ENCODE measurements around the gene MEX3C. TPM values are rescaled to one million over a fixed set of nuclear protein-coding genes. Genes with fewer than 3 reads are reported as not detected.

Gene MEX3C
- total RNA-seq, 6 experiments from 2014 or later: 31.2 to 39.3 (median 35.6) TPM

DNA sequence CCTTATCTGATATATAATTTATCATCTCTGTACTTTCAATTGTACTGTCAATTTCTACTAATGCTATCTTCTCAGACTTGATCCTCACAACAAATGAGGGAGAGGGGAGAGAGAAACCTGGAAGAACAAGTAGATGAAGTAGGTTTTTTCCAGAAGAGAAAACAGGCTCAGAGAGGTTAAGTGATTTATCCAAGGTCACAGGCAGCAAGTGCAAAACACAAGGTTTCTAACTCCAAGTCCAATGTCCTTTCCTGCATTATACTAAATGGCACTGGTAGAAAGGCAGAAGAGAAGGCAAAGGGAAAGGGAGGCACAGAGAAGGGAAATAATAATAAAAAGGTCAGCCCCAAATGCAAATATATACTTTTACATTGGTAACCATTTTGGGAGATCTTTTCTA lies 7.5 kb downstream of the MEX3C start:
- H3K4me1 Mint-ChIP-seq (ENCODE audit: low read depth): peaks cover 51% of the 10 kb centered on the region
- H3K27ac Mint-ChIP-seq: no peak overlapping the region
- no peaks in the 10 kb centered on the region; the same call in 1 of the 2 replicates for H3K27me3 Mint-ChIP-seq (ENCODE audit: insufficient read depth)
- no peaks in the 10 kb centered on the region for H3K9me3 Mint-ChIP-seq
- no peak for DNase-seq
- no peak overlapping the region for H3K4me3 Mint-ChIP-seq
- H3K36me3 Mint-ChIP-seq (ENCODE audit: low read depth): no peaks in the 10 kb centered on the region
- TF ChIP-seq, protein P1, sequence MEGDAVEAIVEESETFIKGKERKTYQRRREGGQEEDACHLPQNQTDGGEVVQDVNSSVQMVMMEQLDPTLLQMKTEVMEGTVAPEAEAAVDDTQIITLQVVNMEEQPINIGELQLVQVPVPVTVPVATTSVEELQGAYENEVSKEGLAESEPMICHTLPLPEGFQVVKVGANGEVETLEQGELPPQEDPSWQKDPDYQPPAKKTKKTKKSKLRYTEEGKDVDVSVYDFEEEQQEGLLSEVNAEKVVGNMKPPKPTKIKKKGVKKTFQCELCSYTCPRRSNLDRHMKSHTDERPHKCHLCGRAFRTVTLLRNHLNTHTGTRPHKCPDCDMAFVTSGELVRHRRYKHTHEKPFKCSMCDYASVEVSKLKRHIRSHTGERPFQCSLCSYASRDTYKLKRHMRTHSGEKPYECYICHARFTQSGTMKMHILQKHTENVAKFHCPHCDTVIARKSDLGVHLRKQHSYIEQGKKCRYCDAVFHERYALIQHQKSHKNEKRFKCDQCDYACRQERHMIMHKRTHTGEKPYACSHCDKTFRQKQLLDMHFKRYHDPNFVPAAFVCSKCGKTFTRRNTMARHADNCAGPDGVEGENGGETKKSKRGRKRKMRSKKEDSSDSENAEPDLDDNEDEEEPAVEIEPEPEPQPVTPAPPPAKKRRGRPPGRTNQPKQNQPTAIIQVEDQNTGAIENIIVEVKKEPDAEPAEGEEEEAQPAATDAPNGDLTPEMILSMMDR (IDR thresholded peaks at IDR 0.05): no peak

DNA sequence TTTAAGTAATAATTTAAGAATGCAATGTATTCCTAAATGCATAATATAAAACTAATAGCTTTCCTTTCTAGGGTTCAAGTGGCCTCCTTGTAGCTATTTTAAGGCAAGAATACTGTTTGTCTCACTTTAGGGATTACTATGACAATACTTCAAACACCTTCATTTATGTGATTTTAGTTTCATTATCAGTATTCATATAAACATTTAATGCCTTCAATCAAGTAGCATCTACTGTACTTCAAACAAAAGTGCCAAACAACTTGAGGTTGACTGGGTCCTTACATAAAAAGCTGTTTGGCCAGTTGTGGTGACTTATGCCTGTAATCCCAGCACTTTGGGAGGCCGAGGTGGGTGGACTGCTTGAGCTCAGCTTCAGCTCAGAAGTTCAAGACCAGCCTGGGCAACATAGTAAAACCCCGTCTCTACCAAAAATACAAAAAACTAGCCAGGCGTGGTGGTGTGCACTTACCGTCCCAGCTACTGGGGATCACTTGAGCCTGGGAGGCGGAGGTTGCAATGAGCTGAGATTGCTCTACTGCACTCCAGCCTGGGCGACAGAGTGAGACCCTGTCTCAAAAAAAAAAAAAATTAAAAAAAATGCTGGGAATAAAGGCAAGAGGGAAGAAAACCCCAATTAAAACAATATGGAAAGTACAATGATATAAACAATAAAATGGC lies 9.3 kb downstream of the MEX3C start:
- Mint-ChIP-seq H3K27ac (no peak overlapping the region), H3K9me3 (no peaks in the 10 kb centered on the region), H3K4me1 (ENCODE audit: low read depth) (peaks cover 40% of the 10 kb centered on the region), H3K36me3 (ENCODE audit: low read depth) (no peaks in the 10 kb centered on the region), H3K27me3 (ENCODE audit: insufficient read depth) (no peaks in the 10 kb centered on the region; the same call in 1 of the 2 replicates), H3K4me3 (no peak overlapping the region)
- TF ChIP-seq, protein P1 (IDR thresholded peaks at IDR 0.05): no peak
- DNase-seq: no peak

DNA sequence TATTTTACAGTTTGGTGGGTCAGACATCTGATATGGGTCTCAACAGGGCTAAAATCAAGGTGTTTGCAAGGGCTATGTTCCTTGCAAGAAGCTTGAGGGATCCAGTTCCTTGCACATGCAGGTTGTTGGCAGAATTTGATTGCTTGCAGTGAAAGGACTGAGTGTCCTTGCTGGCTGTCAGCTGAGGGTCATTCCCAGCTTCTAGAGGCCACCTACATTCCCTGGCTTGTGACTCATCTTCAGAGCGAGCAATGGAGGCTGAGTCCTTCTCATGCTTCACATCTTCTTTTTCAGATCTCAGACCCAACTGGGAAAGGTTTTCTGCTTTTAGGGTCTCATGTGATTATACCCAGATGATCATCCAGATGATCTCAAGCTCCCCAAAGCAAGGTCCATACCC lies 12.4 kb downstream of the MEX3C start:
- H3K4me1 Mint-ChIP-seq (ENCODE audit: low read depth): peaks cover 14% of the 10 kb centered on the region
- no peaks in the 10 kb centered on the region for H3K36me3 Mint-ChIP-seq (ENCODE audit: low read depth)
- H3K27ac Mint-ChIP-seq: 0 out of 2 replicates have a peak overlapping the region, but pooled peaks have one; percentile 27
- TF ChIP-seq, protein P1 (IDR thresholded peaks at IDR 0.05): no peak
- DNase-seq: no peak
- no peak overlapping the region for H3K4me3 Mint-ChIP-seq
- no peaks in the 10 kb centered on the region for H3K9me3 Mint-ChIP-seq
- H3K27me3 Mint-ChIP-seq (ENCODE audit: insufficient read depth): no peaks in the 10 kb centered on the region; the same call in 1 of the 2 replicates

DNA sequence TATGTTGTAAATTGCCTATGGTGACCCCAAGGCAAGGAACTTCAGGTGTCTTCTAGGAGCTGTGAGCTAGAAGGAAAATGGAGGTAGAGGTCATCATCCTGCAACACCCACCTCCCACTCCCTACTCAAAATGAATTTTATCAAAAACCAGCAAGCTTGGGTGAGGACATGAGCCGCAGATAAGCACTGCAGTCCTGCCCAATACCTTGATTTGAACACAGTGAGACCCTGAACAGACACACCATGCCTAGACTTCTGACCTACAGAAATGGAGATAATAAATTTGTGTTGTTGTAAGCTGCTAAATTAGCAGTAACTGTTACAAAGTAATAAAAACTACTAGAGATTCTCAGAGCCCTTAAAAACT lies 13.4 kb downstream of the MEX3C start:
- TF ChIP-seq, protein P1 (IDR thresholded peaks at IDR 0.05): no peak
- DNase-seq: no peak
- Mint-ChIP-seq H3K9me3 (no peaks in the 10 kb centered on the region), H3K4me3 (no peak overlapping the region), H3K36me3 (ENCODE audit: low read depth) (no peaks in the 10 kb centered on the region), H3K27ac (no peak overlapping the region), H3K27me3 (ENCODE audit: insufficient read depth) (no peaks in the 10 kb centered on the region), H3K4me1 (ENCODE audit: low read depth) (peaks cover 14% of the 10 kb centered on the region)

DNA sequence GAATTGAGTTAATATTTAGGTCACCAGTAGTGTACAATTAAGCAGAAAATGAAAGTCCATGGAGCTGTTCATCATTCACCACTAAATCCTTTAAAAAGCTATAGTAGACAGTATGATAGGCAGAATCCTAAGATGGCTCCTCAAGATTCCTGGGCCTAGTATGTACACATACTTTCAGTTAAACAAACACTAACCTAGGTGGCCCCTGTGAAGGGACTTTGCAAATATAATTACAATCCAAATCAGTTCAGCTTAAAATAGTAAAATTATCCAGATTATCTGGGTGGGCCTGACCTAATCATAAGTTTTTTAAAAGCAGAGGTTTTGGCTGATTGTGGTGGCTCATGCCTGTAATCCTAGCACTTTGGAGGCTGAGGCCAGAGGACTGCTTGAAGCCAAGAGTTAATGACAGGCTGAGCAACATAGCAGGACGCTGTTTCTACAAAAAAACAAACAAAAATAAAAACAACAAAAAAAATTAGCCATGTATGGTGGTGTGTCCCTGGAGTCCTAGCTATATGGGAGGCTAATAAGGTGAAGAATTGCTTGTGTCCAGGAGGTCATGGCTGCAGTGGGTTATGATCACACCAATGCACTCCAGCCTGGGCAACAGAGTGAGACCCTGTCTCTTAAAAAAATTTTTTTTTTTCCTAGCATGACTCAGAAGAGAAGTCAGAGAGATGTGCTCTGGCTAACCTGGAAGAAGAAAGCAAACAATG lies 13.9 kb downstream of the MEX3C start:
- Mint-ChIP-seq H3K4me3 (no peak overlapping the region), H3K36me3 (ENCODE audit: low read depth) (no peaks in the 10 kb centered on the region), H3K27me3 (ENCODE audit: insufficient read depth) (no peaks in the 10 kb centered on the region), H3K27ac (no peak overlapping the region), H3K4me1 (ENCODE audit: low read depth) (peaks cover 14% of the 10 kb centered on the region), H3K9me3 (no peaks in the 10 kb centered on the region)
- TF ChIP-seq, protein P1 (IDR thresholded peaks at IDR 0.05): no peak
- no peak for DNase-seq
